K562 (cell line): ENCODE data around the gene ODC1. TPM values are rescaled to one million over a fixed set of nuclear protein-coding genes. Genes with fewer than 3 reads are reported as not detected.

Source experiments
- BRF2 ChIP-seq: IDR thresholded peaks from 3 replicates; pipeline ENCODE4 v1.6.1; 2011; ENCODE audit warnings: borderline replicate concordance, mild to moderate bottlenecking; ENCODE audit not compliant: insufficient read length, insufficient read depth
- CCAR2 ChIP-seq: fragments of 200-400 bp; formaldehyde crosslinking; IDR thresholded peaks from 2 replicates; pipeline ENCODE4 v1.6.1; 2017; ENCODE audit warnings: mild to moderate bottlenecking, low read depth, low read length
- CEBPB ChIP-seq: fragments of 450-650 bp; IDR thresholded peaks from 2 replicates; pipeline ENCODE4 v1.6.1; 2016; ENCODE audit warnings: missing genetic modification characterization, missing compliant biosample characterization
- FOS ChIP-seq: IDR thresholded peaks from 3 replicates; pipeline ENCODE4 v1.6.1; 2011; ENCODE audit not compliant: insufficient read length; ENCODE audit errors: extremely low read depth
- GMEB1 ChIP-seq: fragments of 250-450 bp; sonication (Bioruptor Pico); IDR thresholded peaks from 2 replicates; pipeline ENCODE4 v1.4.0; 2020; ENCODE audit warnings: mild to moderate bottlenecking
- HDGF ChIP-seq: fragments of 450-650 bp; IDR thresholded peaks from 2 replicates; pipeline ENCODE4 v1.6.1; 2016
- KAT7 ChIP-seq: sonication (generic); formaldehyde crosslinking; IDR thresholded peaks from 2 replicates; pipeline ENCODE4 v1.8.0; 2022; ENCODE audit warnings: missing genetic modification reagents, mild to moderate bottlenecking, borderline replicate concordance
- MTA2 ChIP-seq: fragments of 450-650 bp; IDR thresholded peaks from 2 replicates; pipeline ENCODE4 v1.6.1; 2016; ENCODE audit warnings: low read depth
- NFYB ChIP-seq: IDR thresholded peaks from 2 replicates; pipeline ENCODE4 v1.6.1; 2011; ENCODE audit warnings: mild to moderate bottlenecking, moderate library complexity; ENCODE audit not compliant: insufficient read length; ENCODE audit errors: extremely low read depth
- NRF1 ChIP-seq, 2 experiments: fragments of 450-650 bp; IDR thresholded peaks in 1 of 2; conservative IDR thresholded peaks in 1 of 2; 2 replicates each; pipeline ENCODE4 v1.6.1; 2014; ENCODE audit warnings: mild to moderate bottlenecking in 2 of 2
- ZBTB49 ChIP-seq: sonication (generic); formaldehyde crosslinking; IDR thresholded peaks from 2 replicates; pipeline ENCODE4 v1.8.0; 2022; ENCODE audit warnings: missing genetic modification reagents, mild to moderate bottlenecking, borderline replicate concordance
- ZNF318 ChIP-seq, 2 experiments: fragments of 450-650 bp; IDR thresholded peaks; 2 replicates each; pipeline ENCODE4 v1.6.1; 2016; ENCODE audit warnings: mild to moderate bottlenecking in 2 of 2, borderline replicate concordance in 1 of 2, low read depth in 1 of 2, moderate library complexity in 1 of 2
- ZNF75A ChIP-seq: fragments of 450-650 bp; formaldehyde crosslinking; IDR thresholded peaks from 2 replicates; pipeline ENCODE4 v1.4.0; 2020; ENCODE audit warnings: mild to moderate bottlenecking
- polyA plus RNA-seq, 8 experiments: library from polyadenylated mRNA; depleted of rRNA in 4 of 8; stranded (reverse) in 5 of 8; unstranded in 3 of 8; fragments of >200 nt; fragmentation: Nextera tagmentation in 2 of 8; fragmentation: Illumina TruSeq in 1 of 8; extraction: Ambion mirVana in 2 of 8; extraction: Trizol in 1 of 8; gene quantifications; 2 replicates each; pipeline versions ENCODE4 v1.2.1 to v1.2.3, GENCODE V29; 2011 to 2014; ENCODE audit warnings: inconsistent platforms in 1 of 8, missing spikeins in 1 of 8
- total RNA-seq, 7 experiments: library from RNA; depleted of rRNA in 6 of 7; stranded (reverse); fragments of >200 nt in 6 of 7; fragmentation: Illumina TruSeq in 2 of 7; extraction: Trizol in 2 of 7; gene quantifications; 2 replicates each; pipeline versions ENCODE4 v1.2.1 to v1.2.3, GENCODE V29; 2011 to 2021; ENCODE audit warnings: low replicate concordance in 1 of 7

Gene ODC1
- total and polyA plus RNA-seq, 9 of the 15 experiments (the other 6 are each of a cell fraction or from before 2014, with no cell fraction given) = 142 to 563 (median 457) TPM

- TF ChIP-seq ZNF318 (IDR thresholded peaks at IDR 0.05; ENCODE audit: borderline replicate concordance in 1 of 2, low read depth in 1 of 2) = no peak
- no peak for TF ChIP-seq ZNF75A (CRISPR knock-in tag)
- no peak for TF ChIP-seq BRF2
- no peak for TF ChIP-seq FOS
- TF ChIP-seq MTA2 = no peak
- peak; percentile 35 to 52; a peak in 2 of 4 replicates for TF ChIP-seq NRF1 (conservative IDR thresholded peaks at IDR 0.05 in 1 of 2, IDR thresholded peaks at IDR 0.05 in 1 of 2)
- TF ChIP-seq GMEB1 = no peak
- no peak for TF ChIP-seq NFYB
- TF ChIP-seq CCAR2 = no peak
- TF ChIP-seq KAT7 (CRISPR knock-in tag) = no peak
- TF ChIP-seq CEBPB (tag) = peak; percentile 16; the same call in 1 of the 2 replicates
- TF ChIP-seq ZBTB49 (CRISPR knock-in tag) = no peak
- TF ChIP-seq HDGF = no peak
Measured at GRCh38 chr2:10447300-10447894, 730 bp downstream of the ODC1 start (continued).
